ENCODE data around the gene IRF2BP2. TPM values are rescaled to one million over a fixed set of nuclear protein-coding genes. Genes with fewer than 3 reads are reported as not detected.
A peak's percentile ranks its signal among the peaks of the same experiment; 100 is the strongest.

Gene IRF2BP2
- total RNA-seq, 2 donors from 2014 or later, result 111 to 124 TPM

DNA sequence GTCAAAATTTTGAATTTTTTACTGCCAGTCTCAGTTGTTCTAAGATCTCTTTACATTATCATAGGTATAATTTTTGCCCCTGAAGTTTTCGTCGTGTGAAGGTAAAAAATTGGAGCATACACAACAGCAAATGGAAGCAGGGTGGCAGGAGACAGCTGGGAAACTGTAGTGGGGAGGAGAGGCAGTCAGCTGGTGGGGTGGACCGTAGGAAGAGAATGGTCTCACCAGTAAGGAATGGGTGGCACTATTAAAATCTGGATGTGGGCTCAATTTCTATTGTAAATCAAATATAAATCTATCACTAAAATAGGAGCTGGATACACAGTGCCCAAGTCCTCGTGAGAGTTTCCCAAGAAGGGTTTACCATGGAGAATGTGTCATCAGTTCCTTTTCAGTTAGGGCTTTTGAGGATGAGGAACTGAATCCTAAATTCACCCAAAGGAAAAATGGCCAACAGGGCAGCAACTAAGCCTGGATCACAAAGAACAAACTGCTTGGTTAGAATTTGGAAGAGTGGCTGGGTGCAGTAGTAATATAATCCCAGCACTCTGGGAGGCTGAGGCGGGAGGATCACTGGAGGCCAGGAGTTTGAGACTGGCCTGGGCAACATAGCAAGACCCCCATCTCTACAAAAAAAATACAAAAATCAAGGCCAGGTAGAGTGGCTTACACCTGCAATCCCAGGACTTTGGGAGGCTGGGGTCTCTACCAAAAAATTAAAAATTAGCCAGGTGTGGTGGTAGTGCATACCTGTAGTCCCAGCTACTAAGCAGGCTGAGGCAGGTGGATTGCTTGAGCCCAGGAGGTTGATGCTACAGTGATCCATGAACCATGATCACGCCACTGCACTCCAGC, 10.5 kb upstream of the IRF2BP2 start:
- Histone ChIP-seq H3K4me3 (no peak overlapping the region), H3K4me1 (replicated peaks) (no peaks in the 10 kb centered on the region), H3K36me3 (no peaks in the 10 kb centered on the region), H3K27ac (peak overlapping the region in 1 of 2 donors; percentile 44), H3K9me3 (no peaks in the 10 kb centered on the region), H3K27me3 (replicated peaks; ENCODE audit: insufficient read depth) (no peaks in the 10 kb centered on the region)
- DNase-seq (ENCODE audit: low spot score), result no peak
- WGBS, result 69% methylated on average over 6 of the region's 6 CpGs
- intact Hi-C loops (cut with DNase I), result loop anchor here (10.0 kb wide), 1 partner anchor 54 kb away; no protein-coding TSS in a partner anchor
- TF ChIP-seq POLR2AphosphoS5 (IDR thresholded peaks at IDR 0.05) (no peak), POLR2A (IDR thresholded peaks at IDR 0.05) (no peak)
- TF ChIP-seq, protein P1, sequence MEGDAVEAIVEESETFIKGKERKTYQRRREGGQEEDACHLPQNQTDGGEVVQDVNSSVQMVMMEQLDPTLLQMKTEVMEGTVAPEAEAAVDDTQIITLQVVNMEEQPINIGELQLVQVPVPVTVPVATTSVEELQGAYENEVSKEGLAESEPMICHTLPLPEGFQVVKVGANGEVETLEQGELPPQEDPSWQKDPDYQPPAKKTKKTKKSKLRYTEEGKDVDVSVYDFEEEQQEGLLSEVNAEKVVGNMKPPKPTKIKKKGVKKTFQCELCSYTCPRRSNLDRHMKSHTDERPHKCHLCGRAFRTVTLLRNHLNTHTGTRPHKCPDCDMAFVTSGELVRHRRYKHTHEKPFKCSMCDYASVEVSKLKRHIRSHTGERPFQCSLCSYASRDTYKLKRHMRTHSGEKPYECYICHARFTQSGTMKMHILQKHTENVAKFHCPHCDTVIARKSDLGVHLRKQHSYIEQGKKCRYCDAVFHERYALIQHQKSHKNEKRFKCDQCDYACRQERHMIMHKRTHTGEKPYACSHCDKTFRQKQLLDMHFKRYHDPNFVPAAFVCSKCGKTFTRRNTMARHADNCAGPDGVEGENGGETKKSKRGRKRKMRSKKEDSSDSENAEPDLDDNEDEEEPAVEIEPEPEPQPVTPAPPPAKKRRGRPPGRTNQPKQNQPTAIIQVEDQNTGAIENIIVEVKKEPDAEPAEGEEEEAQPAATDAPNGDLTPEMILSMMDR (IDR thresholded peaks at IDR 0.05), result peak in 1 of 4 experiments; percentile 8

DNA sequence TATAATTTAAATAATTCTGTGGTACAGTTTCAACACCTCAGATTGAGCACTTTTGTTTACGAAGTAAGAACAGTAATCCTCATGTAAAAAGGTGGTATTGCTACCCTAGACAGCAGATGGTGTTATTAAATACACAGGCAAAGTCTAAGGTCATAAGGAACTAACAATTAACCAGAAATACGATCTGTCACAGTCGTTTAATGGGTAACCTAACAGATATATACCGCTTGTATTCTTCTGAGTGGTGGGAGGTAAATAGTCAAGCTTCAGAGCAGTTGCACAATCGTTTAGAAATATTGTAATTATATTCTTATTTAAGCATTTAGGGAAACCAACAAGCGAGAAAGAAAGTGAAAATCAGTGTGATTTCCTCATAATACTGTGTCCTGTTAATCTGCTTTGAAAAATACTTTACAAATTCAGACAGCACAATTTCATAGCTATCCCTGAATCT, 9.8 kb upstream of the IRF2BP2 start:
- TF ChIP-seq POLR2A (IDR thresholded peaks at IDR 0.05) (no peak), POLR2AphosphoS5 (IDR thresholded peaks at IDR 0.05) (no peak)
- TF ChIP-seq, protein P1 (IDR thresholded peaks at IDR 0.05), result no peak
- intact Hi-C loops (cut with DNase I), result loop anchor here (10.0 kb wide), 1 partner anchor 55 kb away; no protein-coding TSS in a partner anchor
- no peak for DNase-seq (ENCODE audit: low spot score)

DNA sequence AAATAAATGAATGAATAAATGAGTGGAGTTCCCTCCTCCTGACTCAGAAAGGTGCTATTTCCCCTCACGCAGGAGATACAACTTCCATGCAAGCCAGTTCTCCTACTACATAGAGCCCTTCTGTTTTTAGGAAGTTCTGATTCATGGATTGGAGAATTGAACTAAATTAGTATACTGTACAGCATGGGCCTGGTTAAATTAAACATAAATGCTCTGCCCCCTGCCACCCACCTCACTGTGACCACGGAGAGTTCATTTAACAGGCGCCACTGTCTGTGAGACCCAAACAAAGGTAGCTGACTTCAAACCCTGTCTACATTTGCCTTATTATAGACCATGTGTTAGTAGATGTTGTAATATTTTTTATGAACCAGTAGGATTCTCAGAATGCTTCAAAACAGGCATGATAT, 9.1 kb upstream of the IRF2BP2 start:
- 44% methylated on average over 3 of the region's 3 CpGs for WGBS
- Histone ChIP-seq H3K36me3 (no peaks in the 10 kb centered on the region), H3K27ac (peak overlapping the region; percentile 42 to 54), H3K4me1 (replicated peaks) (no peaks in the 10 kb centered on the region), H3K4me3 (no peak overlapping the region), H3K9me3 (no peaks in the 10 kb centered on the region), H3K27me3 (replicated peaks; ENCODE audit: insufficient read depth) (no peaks in the 10 kb centered on the region)
- no peak for DNase-seq (ENCODE audit: low spot score)
- intact Hi-C loops (cut with DNase I), result no loop called here
- TF ChIP-seq, protein P1 (IDR thresholded peaks at IDR 0.05), result no peak
- TF ChIP-seq POLR2A (IDR thresholded peaks at IDR 0.05) (no peak), POLR2AphosphoS5 (IDR thresholded peaks at IDR 0.05) (no peak)

More for the DNA sequence above, 9.8 kb upstream of the IRF2BP2 start:
- 31% methylated on average over 6 of the region's 6 CpGs for WGBS
- Histone ChIP-seq H3K27ac (peak overlapping the region in 1 of 2 donors; percentile 44), H3K36me3 (no peaks in the 10 kb centered on the region), H3K4me3 (no peak overlapping the region), H3K9me3 (no peaks in the 10 kb centered on the region), H3K4me1 (replicated peaks) (no peaks in the 10 kb centered on the region), H3K27me3 (replicated peaks; ENCODE audit: insufficient read depth) (no peaks in the 10 kb centered on the region)

DNA sequence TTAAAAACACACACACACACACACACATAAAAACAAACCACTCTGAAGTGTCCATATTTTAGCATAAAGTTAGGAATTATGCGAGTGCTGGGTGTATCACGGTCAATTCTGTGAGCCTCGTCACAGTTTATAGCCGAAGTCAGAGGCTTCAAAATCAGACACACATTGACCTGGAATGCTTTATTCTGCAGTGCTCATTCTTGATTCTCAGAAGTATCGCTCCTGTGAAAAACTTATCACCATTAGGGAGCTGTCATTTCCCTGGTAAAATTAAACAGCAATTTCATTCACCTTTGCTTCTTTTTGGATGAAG, 8.7 kb upstream of the IRF2BP2 start:
- intact Hi-C loops (cut with DNase I), result no loop called here
- H3K36me3 ChIP-seq, result no peaks in the 10 kb centered on the region
- H3K27ac ChIP-seq, result peak overlapping the region; percentile 42 to 54
- 31% methylated on average over 5 of the region's 5 CpGs for WGBS
- no peaks in the 10 kb centered on the region for H3K9me3 ChIP-seq
- no peaks in the 10 kb centered on the region for H3K4me1 ChIP-seq (replicated peaks)
- DNase-seq (ENCODE audit: low spot score), result no peak
- TF ChIP-seq POLR2A (IDR thresholded peaks at IDR 0.05) (no peak), POLR2AphosphoS5 (IDR thresholded peaks at IDR 0.05) (no peak)
- TF ChIP-seq, protein P1 (IDR thresholded peaks at IDR 0.05), result no peak
- no peak overlapping the region for H3K4me3 ChIP-seq
- no peaks in the 10 kb centered on the region for H3K27me3 ChIP-seq (replicated peaks; ENCODE audit: insufficient read depth)
